Measurements from ENCODE around the gene INHBA.

INHBA gene

DNA sequence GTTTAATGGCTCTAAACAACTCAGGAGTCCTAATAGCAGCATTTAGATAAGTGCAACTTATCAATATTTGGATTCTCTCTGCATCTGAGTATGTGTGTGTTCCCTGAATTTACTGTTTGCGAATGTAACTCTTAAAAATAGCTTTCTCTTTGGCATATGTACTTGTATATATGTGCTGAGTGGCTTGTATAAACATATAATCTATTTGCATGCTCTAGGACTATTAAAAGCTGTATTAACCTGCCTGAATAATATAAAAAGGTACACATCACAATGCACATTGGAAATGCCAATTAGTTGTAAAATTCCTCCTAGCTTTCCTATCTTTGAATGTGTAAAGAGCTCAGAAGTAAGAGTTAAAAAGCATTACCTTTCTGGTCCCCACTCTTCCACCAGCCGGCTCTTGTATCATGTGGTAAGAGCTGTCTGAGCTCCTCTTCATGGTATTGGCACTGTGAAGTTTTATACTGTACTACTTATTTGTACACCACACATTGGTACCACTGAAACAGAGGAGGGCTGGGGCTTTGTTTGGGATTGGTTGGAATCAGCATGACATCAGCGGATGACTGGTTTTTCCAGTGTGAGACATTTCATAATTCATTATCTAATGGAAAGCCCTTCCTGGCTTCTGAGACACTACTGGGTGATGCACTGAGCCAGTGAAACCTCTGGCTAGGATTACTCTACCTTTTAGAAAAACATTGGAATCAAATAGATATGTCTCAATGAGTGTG lies at the start of gene INHBA:
INHBA (minus strand) TSS at position 456 of the 737 bp plus-strand sequence. CDS start 2,716 bp downstream, outside the sequence.
- H3K27ac ChIP-seq: no peak within 1 kb of the TSS
- TF ChIP-seq, protein P1, sequence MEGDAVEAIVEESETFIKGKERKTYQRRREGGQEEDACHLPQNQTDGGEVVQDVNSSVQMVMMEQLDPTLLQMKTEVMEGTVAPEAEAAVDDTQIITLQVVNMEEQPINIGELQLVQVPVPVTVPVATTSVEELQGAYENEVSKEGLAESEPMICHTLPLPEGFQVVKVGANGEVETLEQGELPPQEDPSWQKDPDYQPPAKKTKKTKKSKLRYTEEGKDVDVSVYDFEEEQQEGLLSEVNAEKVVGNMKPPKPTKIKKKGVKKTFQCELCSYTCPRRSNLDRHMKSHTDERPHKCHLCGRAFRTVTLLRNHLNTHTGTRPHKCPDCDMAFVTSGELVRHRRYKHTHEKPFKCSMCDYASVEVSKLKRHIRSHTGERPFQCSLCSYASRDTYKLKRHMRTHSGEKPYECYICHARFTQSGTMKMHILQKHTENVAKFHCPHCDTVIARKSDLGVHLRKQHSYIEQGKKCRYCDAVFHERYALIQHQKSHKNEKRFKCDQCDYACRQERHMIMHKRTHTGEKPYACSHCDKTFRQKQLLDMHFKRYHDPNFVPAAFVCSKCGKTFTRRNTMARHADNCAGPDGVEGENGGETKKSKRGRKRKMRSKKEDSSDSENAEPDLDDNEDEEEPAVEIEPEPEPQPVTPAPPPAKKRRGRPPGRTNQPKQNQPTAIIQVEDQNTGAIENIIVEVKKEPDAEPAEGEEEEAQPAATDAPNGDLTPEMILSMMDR (IDR thresholded peaks at IDR 0.05): no peak
- no peak for TF ChIP-seq ZFX (IDR thresholded peaks at IDR 0.05; ENCODE audit: borderline replicate concordance)

DNA sequence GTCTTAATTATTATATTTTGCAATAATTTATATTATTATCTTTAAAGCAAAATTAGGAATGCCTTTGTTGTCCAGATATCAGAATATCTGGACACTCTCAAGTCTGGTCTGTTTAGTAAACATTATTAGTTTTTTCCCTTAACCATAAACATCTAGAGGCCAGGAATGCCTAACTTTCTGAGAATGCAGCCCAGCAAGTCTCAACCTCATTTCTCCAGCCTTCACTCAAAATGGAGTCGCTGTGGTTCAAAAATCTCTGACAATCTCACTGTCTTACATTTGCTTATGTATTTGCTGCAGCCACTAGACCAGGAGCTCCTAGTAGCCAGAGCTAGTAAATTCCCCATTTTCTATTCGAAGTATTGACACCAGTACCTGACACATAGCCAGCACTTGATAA lies 49.7 kb upstream of the INHBA start:
- H3K27ac ChIP-seq: no peak overlapping the region
- TF ChIP-seq ZFX (IDR thresholded peaks at IDR 0.05; ENCODE audit: borderline replicate concordance): no peak
- TF ChIP-seq, protein P1 (IDR thresholded peaks at IDR 0.05): no peak

- H3K27ac ChIP-seq: no peak overlapping the region
- TF ChIP-seq ZFX (IDR thresholded peaks at IDR 0.05; ENCODE audit: borderline replicate concordance): no peak
- TF ChIP-seq, protein P1 (IDR thresholded peaks at IDR 0.05): no peak
These were observed 48.0 kb upstream of the INHBA start for GRCh38 chr7:41750661-41751540.

DNA sequence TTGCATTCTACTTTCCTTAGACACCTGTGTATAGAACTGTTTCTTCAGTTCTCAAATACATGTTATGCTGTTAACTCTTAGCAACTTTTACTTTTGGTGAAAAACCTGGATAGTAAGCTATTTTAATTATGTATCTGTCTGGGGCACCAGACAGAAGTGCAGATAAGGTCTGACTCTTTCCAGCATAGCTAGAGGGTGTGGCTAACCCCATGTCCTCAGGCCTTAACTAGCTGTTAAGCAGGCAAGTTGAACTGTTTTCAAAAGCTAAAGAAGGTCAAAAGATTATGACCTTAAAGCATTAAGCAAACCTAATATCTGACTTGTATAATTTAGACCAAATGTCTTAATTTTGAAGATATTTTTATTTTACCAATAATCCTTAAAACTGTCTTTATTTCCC lies 45.1 kb upstream of the INHBA start:
- TF ChIP-seq ZFX (IDR thresholded peaks at IDR 0.05; ENCODE audit: borderline replicate concordance): no peak
- TF ChIP-seq, protein P1 (IDR thresholded peaks at IDR 0.05): no peak
- H3K27ac ChIP-seq: no peak overlapping the region

GRCh38 chr7:41745451-41745850 lies 42.6 kb upstream of the INHBA start:
- no peak overlapping the region for H3K27ac ChIP-seq
- TF ChIP-seq ZFX (IDR thresholded peaks at IDR 0.05; ENCODE audit: borderline replicate concordance): no peak
- TF ChIP-seq, protein P1 (IDR thresholded peaks at IDR 0.05): no peak

- TF ChIP-seq ZFX (IDR thresholded peaks at IDR 0.05; ENCODE audit: borderline replicate concordance): no peak
- TF ChIP-seq, protein P1 (IDR thresholded peaks at IDR 0.05): no peak
- no peak overlapping the region for H3K27ac ChIP-seq
These were observed 41.3 kb upstream of the INHBA start for GRCh38 chr7:41744161-41744560.
